Mesendoderm (in vitro differentiated cells): ENCODE measurements around the gene LRRC18.

Experiments used
- DNase-seq: peaks from one replicate; pipeline ENCODE4 v3.0.0; 2013
- H2AK5ac ChIP-seq: 2 replicates; pipeline ENCODE4 v1.6.1; 2013; ENCODE audit warnings: low read length, inconsistent platforms
- H2BK120ac ChIP-seq: 2 replicates; pipeline ENCODE4 v1.6.1; 2013; ENCODE audit warnings: low read depth, mild to moderate bottlenecking, low read length, moderate library complexity, mixed read lengths
- H2BK15ac ChIP-seq: replicated peaks from 2 replicates; pipeline ENCODE4 v1.6.1; 2013; ENCODE audit warnings: low read depth, mild to moderate bottlenecking, moderate library complexity
- H2BK5ac ChIP-seq: 2 replicates; pipeline ENCODE4 v1.6.1; 2013; ENCODE audit warnings: low read length, inconsistent platforms
- H3K18ac ChIP-seq: 2 replicates; pipeline ENCODE4 v1.6.1; 2013; ENCODE audit warnings: mild to moderate bottlenecking, low read length, mixed read lengths
- H3K23ac ChIP-seq: one replicate; pipeline ENCODE4 v1.6.1; 2013; ENCODE audit warnings: low read length
- H3K27ac ChIP-seq: 2 replicates; pipeline ENCODE4 v1.5.1; 2013; ENCODE audit warnings: low read depth, mild to moderate bottlenecking, inconsistent platforms, low read length, moderate library complexity
- H3K27me3 ChIP-seq: 2 replicates; pipeline ENCODE4 v1.6.1; 2013; ENCODE audit warnings: low read length, control low read depth, mild to moderate bottlenecking, inconsistent platforms; ENCODE audit not compliant: insufficient read depth, poor library complexity
- H3K36me3 ChIP-seq: 2 replicates; pipeline ENCODE4 v1.6.1; 2013; ENCODE audit warnings: low read length, inconsistent platforms; ENCODE audit not compliant: control insufficient read depth, insufficient read depth
- H3K4ac ChIP-seq: one replicate; pipeline ENCODE4 v1.6.1; 2013; ENCODE audit warnings: low read depth, mild to moderate bottlenecking, low read length, moderate library complexity
- H3K4me1 ChIP-seq: 2 replicates; pipeline ENCODE4 v1.6.1; 2013; ENCODE audit warnings: low read depth, low read length, inconsistent platforms; ENCODE audit not compliant: control insufficient read depth
- H3K4me2 ChIP-seq: 2 replicates; pipeline ENCODE4 v1.6.1; 2013; ENCODE audit warnings: low read length
- H3K4me3 ChIP-seq: 2 replicates; pipeline ENCODE4 v1.5.1; 2013; ENCODE audit warnings: mild to moderate bottlenecking, low read length
- H3K56ac ChIP-seq: one replicate; pipeline ENCODE4 v1.6.1; 2013; ENCODE audit warnings: low read length
- H3K79me1 ChIP-seq: 2 replicates; pipeline ENCODE4 v1.6.1; 2013; ENCODE audit warnings: low read length, inconsistent platforms
- H3K79me2 ChIP-seq: 2 replicates; pipeline ENCODE4 v1.6.1; 2013; ENCODE audit warnings: mild to moderate bottlenecking, low read length; ENCODE audit not compliant: control insufficient read depth, insufficient read depth
- H3K9ac ChIP-seq: 2 replicates; pipeline ENCODE4 v1.6.1; 2013; ENCODE audit warnings: low read length, inconsistent platforms
- H4K5ac ChIP-seq: one replicate; pipeline ENCODE4 v1.6.1; 2013; ENCODE audit warnings: low read length
- H4K8ac ChIP-seq: one replicate; pipeline ENCODE4 v1.6.1; 2013; ENCODE audit warnings: low read depth, mild to moderate bottlenecking, control low read depth, low read length, moderate library complexity
- WGBS: extraction: QIAGEN DNeasy Blood & Tissue Kit; methylation state at CpG from one replicate; pipeline ENCODE4 v1.1.7; 2013; ENCODE audit warnings: low lambda C conversion rate, missing lambda C conversion rate; ENCODE audit not compliant: insufficient coverage; ENCODE audit errors: extremely low coverage; 5-methylcytosine and 5-hydroxymethylcytosine counted together

LRRC18 gene

GRCh38 chr10:48932831-48933664 is 6.6 kb downstream of the LRRC18 start:
- no peak for DNase-seq
- no peak overlapping the region for H2AK5ac ChIP-seq
- no CpG with 5 or more reads among the region's 7 CpGs for WGBS

GRCh38 chr10:48931188-48931587 is 8.5 kb downstream of the LRRC18 start:
- WGBS: no CpG with 5 or more reads among the region's 4 CpGs
- H4K8ac ChIP-seq: no peak overlapping the region
- H3K23ac ChIP-seq: no peak overlapping the region
- no peak overlapping the region for H3K4ac ChIP-seq
- no peak overlapping the region for H4K5ac ChIP-seq
- H3K4me1 ChIP-seq: no peaks in the 10 kb centered on the region
- no peak overlapping the region for H3K56ac ChIP-seq
- no peak overlapping the region for H3K4me3 ChIP-seq
- H2AK5ac ChIP-seq: no peak overlapping the region
- no peaks in the 10 kb centered on the region for H3K27me3 ChIP-seq
- no peak overlapping the region for H3K27ac ChIP-seq
- no peak overlapping the region for H2BK5ac ChIP-seq
- H2BK15ac ChIP-seq: no peak overlapping the region
- H3K4me2 ChIP-seq: no peak overlapping the region
- peak; percentile 77 for DNase-seq
- no peaks in the 10 kb centered on the region for H3K36me3 ChIP-seq
- no peaks in the 10 kb centered on the region for H3K79me1 ChIP-seq
- H3K79me2 ChIP-seq: no peaks in the 10 kb centered on the region
- H3K18ac ChIP-seq: no peak overlapping the region
- H2BK120ac ChIP-seq: no peak overlapping the region
- no peak overlapping the region for H3K9ac ChIP-seq

More at GRCh38 chr10:48932831-48933664, 6.6 kb downstream of the LRRC18 start:
- no peak overlapping the region for H2BK120ac ChIP-seq
- H4K5ac ChIP-seq: no peak overlapping the region
- H3K27ac ChIP-seq: no peak overlapping the region
- no peaks in the 10 kb centered on the region for H3K79me1 ChIP-seq
- H3K56ac ChIP-seq: no peak overlapping the region
- H3K27me3 ChIP-seq: no peaks in the 10 kb centered on the region
- H2BK15ac ChIP-seq: no peak overlapping the region
- H3K23ac ChIP-seq: no peak overlapping the region
- no peak overlapping the region for H3K9ac ChIP-seq
- H3K4me3 ChIP-seq: no peak overlapping the region
- H3K18ac ChIP-seq: no peak overlapping the region
- H3K4ac ChIP-seq: no peak overlapping the region
- H3K79me2 ChIP-seq: no peaks in the 10 kb centered on the region
- no peaks in the 10 kb centered on the region for H3K4me1 ChIP-seq
- H2BK5ac ChIP-seq: no peak overlapping the region
- no peak overlapping the region for H3K4me2 ChIP-seq
- H4K8ac ChIP-seq: no peak overlapping the region
- H3K36me3 ChIP-seq: no peaks in the 10 kb centered on the region

- Histone ChIP-seq H3K23ac (no peak overlapping the region), H3K4me1 (no peaks in the 10 kb centered on the region)
- WGBS: no CpG with 5 or more reads among the region's 5 CpGs
Measured at GRCh38 chr10:48929413-48929990, 10.1 kb downstream of the LRRC18 start.

GRCh38 chr10:48926764-48927540 is 12.7 kb downstream of the LRRC18 start:
- Histone ChIP-seq H2BK120ac (no peak overlapping the region), H3K4ac (no peak overlapping the region), H4K5ac (no peak overlapping the region), H4K8ac (no peak overlapping the region), H3K18ac (no peak overlapping the region), H3K4me1 (no peaks in the 10 kb centered on the region), H2AK5ac (no peak overlapping the region), H3K9ac (no peak overlapping the region), H3K56ac (peak overlapping the region; percentile 3), H2BK15ac (no peak overlapping the region), H3K23ac (no peak overlapping the region), H3K4me2 (no peak overlapping the region), H3K79me1 (no peaks in the 10 kb centered on the region), H3K36me3 (no peaks in the 10 kb centered on the region), H2BK5ac (no peak overlapping the region), H3K27ac (no peak overlapping the region), H3K4me3 (no peak overlapping the region), H3K79me2 (no peaks in the 10 kb centered on the region), H3K27me3 (no peaks in the 10 kb centered on the region)
- peak; percentile 24 for DNase-seq
- no CpG with 5 or more reads among the region's 13 CpGs for WGBS

More at GRCh38 chr10:48929413-48929990, 10.1 kb downstream of the LRRC18 start:
- H2BK120ac ChIP-seq: no peak overlapping the region
- DNase-seq: no peak
- H3K27me3 ChIP-seq: no peaks in the 10 kb centered on the region
- H3K79me2 ChIP-seq: no peaks in the 10 kb centered on the region
- no peak overlapping the region for H4K5ac ChIP-seq
- no peak overlapping the region for H2AK5ac ChIP-seq
- H3K4me2 ChIP-seq: no peak overlapping the region
- H3K4me3 ChIP-seq: no peak overlapping the region
- H4K8ac ChIP-seq: no peak overlapping the region
- no peaks in the 10 kb centered on the region for H3K79me1 ChIP-seq
- no peak overlapping the region for H3K9ac ChIP-seq
- no peak overlapping the region for H3K18ac ChIP-seq
- no peaks in the 10 kb centered on the region for H3K36me3 ChIP-seq
- no peak overlapping the region for H2BK5ac ChIP-seq
- H3K27ac ChIP-seq: no peak overlapping the region
- no peak overlapping the region for H3K56ac ChIP-seq
- no peak overlapping the region for H2BK15ac ChIP-seq
- no peak overlapping the region for H3K4ac ChIP-seq

GRCh38 chr10:48926255-48926654 is 13.4 kb downstream of the LRRC18 start:
- Histone ChIP-seq H3K4ac (no peak overlapping the region), H2BK5ac (no peak overlapping the region), H3K56ac (no peak overlapping the region), H2BK120ac (no peak overlapping the region), H3K36me3 (no peaks in the 10 kb centered on the region), H4K5ac (no peak overlapping the region), H3K23ac (no peak overlapping the region), H4K8ac (no peak overlapping the region), H3K27me3 (no peaks in the 10 kb centered on the region), H3K4me3 (no peak overlapping the region), H3K18ac (no peak overlapping the region), H3K79me2 (no peaks in the 10 kb centered on the region), H2AK5ac (no peak overlapping the region), H3K79me1 (no peaks in the 10 kb centered on the region), H3K4me2 (no peak overlapping the region), H3K27ac (no peak overlapping the region), H3K4me1 (no peaks in the 10 kb centered on the region), H3K9ac (no peak overlapping the region), H2BK15ac (no peak overlapping the region)
- DNase-seq: no peak
- WGBS: no CpG with 5 or more reads among the region's 1 CpG
